GM18507 (cell line): ENCODE results near the gene PTPRN2.

Source experiments
- DNase-seq: peaks from one replicate; pipeline ENCODE4 v3.0.0; 2011; ENCODE audit warnings: low read depth; ENCODE audit not compliant: insufficient read length; ENCODE audit errors: extremely low spot score
- FAIRE-seq: peaks from 2 replicates; lab custom pipeline; 2011; peaks lifted over from hg19 to GRCh38; lab: Jason Lieb, UNC

Gene PTPRN2

GRCh38 chr7:157652954-157653826 lies 934.4 kb downstream of the PTPRN2 start:
- DNase-seq (no peak), FAIRE-seq (no peak)

GRCh38 chr7:157652161-157652953 lies 935.3 kb downstream of the PTPRN2 start:
- FAIRE-seq (no peak), DNase-seq (no peak)

GRCh38 chr7:157651366-157652160 lies 936.1 kb downstream of the PTPRN2 start:
- DNase-seq (no peak), FAIRE-seq (no peak)

- DNase-seq (no peak), FAIRE-seq (no peak)
These were observed 936.8 kb downstream of the PTPRN2 start for GRCh38 chr7:157650801-157651200.

GRCh38 chr7:157650131-157650631 lies 937.4 kb downstream of the PTPRN2 start:
- DNase-seq (no peak), FAIRE-seq (no peak)

- FAIRE-seq, result no peak
These were observed 941.1 kb downstream of the PTPRN2 start for GRCh38 chr7:157646551-157646950.

GRCh38 chr7:157645539-157645938 lies 942.1 kb downstream of the PTPRN2 start:
- FAIRE-seq (no peak), DNase-seq (no peak)

More at GRCh38 chr7:157646551-157646950, 941.1 kb downstream of the PTPRN2 start:
- DNase-seq, result no peak

GRCh38 chr7:157644946-157645345 lies 942.7 kb downstream of the PTPRN2 start:
- no peak for DNase-seq
- FAIRE-seq, result no peak

GRCh38 chr7:157643525-157643970 lies 944.1 kb downstream of the PTPRN2 start:
- no peak for FAIRE-seq

GRCh38 chr7:157641866-157642265 lies 945.8 kb downstream of the PTPRN2 start:
- DNase-seq, result no peak
- no peak for FAIRE-seq

More at GRCh38 chr7:157643525-157643970, 944.1 kb downstream of the PTPRN2 start:
- no peak for DNase-seq

GRCh38 chr7:157640144-157640543 lies 947.5 kb downstream of the PTPRN2 start:
- FAIRE-seq, result no peak
- no peak for DNase-seq

GRCh38 chr7:157638563-157638962 lies 949.1 kb downstream of the PTPRN2 start:
- FAIRE-seq, result no peak
- no peak for DNase-seq

- no peak for FAIRE-seq
- no peak for DNase-seq
These were observed 950.2 kb downstream of the PTPRN2 start for GRCh38 chr7:157637216-157637949.

GRCh38 chr7:157635669-157636068 lies 952.0 kb downstream of the PTPRN2 start:
- FAIRE-seq (no peak), DNase-seq (no peak)

- FAIRE-seq (no peak), DNase-seq (no peak)
These were observed 952.5 kb downstream of the PTPRN2 start for GRCh38 chr7:157635148-157635500.

GRCh38 chr7:157634401-157635147 lies 953.0 kb downstream of the PTPRN2 start:
- DNase-seq, result no peak
- no peak for FAIRE-seq

- no peak for FAIRE-seq
- no peak for DNase-seq
These were observed 954.0 kb downstream of the PTPRN2 start for GRCh38 chr7:157633465-157634185.
